VCaP (cell line): Measurements from ENCODE around the gene DHCR7.

Source experiments
- H3K27ac ChIP-seq: fragments of 450-650 bp; 2 replicates; pipeline ENCODE4 v1.5.1; 2017
- TF ChIP-seq, protein P1 (sequence below): fragments of 450-650 bp; conservative IDR thresholded peaks from 2 replicates; pipeline ENCODE4 v1.5.1; 2017; ENCODE audit warnings: mild to moderate bottlenecking, moderate library complexity

Gene DHCR7

DNA sequence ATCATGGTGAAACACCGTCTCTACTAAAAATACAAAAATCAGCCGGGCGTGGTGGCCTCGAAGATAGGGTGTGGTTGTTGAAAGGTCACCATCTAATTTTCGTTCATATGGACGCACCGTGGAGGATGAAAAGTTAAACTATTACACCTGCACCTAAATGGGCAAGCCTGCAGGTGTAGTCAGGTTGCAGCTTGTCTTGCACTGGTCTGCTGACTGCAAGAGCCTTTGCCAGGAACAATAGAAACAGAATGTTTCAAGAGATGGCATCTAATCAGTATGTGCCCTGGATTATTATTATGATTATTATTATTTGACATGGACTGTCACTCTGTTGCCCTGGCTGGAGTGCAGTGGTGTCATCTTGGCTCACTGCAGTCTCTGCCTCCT lies 5.7 kb upstream of the DHCR7 start:
- TF ChIP-seq, protein P1, sequence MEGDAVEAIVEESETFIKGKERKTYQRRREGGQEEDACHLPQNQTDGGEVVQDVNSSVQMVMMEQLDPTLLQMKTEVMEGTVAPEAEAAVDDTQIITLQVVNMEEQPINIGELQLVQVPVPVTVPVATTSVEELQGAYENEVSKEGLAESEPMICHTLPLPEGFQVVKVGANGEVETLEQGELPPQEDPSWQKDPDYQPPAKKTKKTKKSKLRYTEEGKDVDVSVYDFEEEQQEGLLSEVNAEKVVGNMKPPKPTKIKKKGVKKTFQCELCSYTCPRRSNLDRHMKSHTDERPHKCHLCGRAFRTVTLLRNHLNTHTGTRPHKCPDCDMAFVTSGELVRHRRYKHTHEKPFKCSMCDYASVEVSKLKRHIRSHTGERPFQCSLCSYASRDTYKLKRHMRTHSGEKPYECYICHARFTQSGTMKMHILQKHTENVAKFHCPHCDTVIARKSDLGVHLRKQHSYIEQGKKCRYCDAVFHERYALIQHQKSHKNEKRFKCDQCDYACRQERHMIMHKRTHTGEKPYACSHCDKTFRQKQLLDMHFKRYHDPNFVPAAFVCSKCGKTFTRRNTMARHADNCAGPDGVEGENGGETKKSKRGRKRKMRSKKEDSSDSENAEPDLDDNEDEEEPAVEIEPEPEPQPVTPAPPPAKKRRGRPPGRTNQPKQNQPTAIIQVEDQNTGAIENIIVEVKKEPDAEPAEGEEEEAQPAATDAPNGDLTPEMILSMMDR = no peak
- peak overlapping the region; percentile 98; the same call in 1 of the 2 replicates for H3K27ac ChIP-seq

- H3K27ac ChIP-seq = peak within 1 kb of the TSS; percentile 98
Measured at GRCh38 chr11:71453037-71453917, 5.1 kb upstream of the DHCR7 start, which contains the start of gene NADSYN1. Gene NADSYN1, plus strand, starts transcription at chr11:71453203. Its CDS starts 94 bp downstream, at chr11:71453297.

DNA sequence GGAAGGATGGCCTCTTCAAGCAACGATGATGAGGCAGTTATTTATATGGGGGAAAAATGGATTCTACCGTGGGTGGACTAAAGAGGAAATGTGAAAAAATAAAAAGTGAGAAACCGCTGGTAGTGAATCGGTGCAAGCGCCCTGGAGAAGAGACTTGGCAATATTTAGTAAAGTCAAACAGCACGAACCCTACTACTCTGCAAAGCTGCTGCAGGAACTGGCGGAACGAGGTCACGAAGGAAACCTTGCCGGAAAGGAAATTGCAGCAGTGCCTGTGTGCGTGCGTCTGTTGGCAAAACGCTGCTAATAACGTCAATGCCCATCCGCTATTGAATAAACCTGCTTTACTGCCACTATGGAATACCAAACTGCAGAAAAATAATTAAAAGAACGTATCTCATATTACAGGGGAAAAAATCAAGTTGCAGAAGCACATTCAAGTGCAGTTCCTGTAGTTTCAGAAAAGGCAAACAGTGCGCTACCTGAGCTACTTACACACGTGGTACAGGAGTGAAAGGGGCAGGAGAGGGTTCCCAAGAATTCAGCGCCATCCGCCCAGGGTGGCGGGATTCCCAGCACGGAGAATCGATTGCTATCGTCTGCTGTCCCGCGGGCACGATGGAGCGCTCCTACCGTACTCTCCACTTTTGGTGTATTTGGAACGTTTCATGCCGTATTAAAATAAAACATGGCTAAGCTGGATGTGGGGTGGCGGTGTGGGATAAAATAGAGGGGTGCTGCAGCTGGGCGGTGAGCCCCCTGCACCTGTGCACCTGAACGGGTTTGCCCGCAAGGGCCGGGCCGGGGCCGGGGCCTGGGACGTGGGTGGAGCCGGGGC lies 4.2 kb upstream of the DHCR7 start:
- TF ChIP-seq, protein P1 = no peak
- peak overlapping the region; percentile 98 for H3K27ac ChIP-seq

More at GRCh38 chr11:71453037-71453917, 5.1 kb upstream of the DHCR7 start, which contains the start of gene NADSYN1:
- TF ChIP-seq, protein P1 = no peak

DNA sequence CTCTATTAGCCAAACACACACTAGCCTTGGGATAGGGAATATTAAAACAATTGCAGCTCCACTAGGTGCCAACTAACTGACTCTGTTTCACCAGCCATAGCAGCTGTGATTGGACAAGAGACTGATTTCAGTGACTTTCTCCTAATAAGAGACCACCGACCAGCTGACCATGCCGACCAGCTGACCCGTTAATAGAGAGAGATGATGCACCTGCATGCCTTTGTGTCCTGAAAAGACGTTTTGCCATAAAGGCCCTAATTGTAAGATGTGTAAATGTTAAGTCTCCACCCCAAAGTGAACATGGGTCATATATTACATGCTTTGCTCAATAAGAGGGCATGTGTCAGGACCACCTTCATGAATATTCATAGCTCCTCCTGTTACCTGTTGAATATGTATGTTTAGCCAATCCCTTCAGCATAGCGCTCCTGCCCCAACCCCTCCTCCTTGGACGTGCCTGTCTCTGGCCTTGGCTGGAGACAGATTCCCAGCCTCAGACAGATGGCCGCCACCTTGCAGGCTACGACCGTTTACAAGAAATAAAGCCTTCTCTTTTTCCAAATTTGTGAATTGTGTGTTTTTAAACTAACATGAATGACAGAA lies 3.5 kb upstream of the DHCR7 start:
- peak overlapping the region; percentile 98 for H3K27ac ChIP-seq
- TF ChIP-seq, protein P1 = no peak

DNA sequence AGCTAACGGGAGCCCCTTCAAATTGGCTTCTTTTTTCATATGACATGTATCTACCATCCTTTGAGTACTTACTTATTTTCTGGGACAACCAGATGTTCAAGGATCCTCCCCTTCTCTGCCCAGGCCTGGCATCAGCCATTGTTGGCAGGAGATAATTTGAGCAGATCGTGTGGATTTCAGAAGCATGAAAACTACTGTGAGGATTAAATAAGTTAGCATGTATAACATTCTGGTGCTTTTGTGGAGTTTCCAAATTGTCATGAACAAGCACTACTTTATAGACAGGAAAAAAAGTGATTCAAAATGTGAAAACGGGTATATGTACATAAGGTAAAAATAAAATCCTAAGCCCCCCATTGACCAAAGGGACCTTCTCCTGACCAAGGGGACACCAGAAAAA lies 2.7 kb upstream of the DHCR7 start:
- TF ChIP-seq, protein P1 = no peak
- H3K27ac ChIP-seq = peak overlapping the region; percentile 98

- TF ChIP-seq, protein P1 = no peak
- H3K27ac ChIP-seq = peak overlapping the region; percentile 98
Measured at GRCh38 chr11:71450507-71450906, 2.3 kb upstream of the DHCR7 start.

DNA sequence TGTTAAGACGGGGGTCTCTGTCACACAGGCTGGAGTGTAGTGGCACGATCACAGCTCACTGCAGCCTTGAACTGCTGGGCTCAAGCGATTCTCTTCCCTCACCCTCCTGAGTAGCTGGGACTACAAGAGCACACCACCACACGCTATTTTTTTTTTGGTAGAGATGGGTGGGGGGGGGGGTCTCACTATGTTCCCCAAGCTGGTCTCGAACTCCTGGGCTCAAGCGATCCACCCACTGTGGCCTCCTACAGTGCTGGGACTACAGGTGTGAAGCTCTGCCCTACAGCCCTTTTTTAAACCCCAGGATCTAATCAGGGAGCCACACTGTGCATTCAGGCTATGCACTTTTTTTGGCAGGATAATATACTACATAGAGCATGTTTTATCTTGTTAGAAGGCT lies 1.4 kb upstream of the DHCR7 start:
- peak overlapping the region; percentile 98 for H3K27ac ChIP-seq
- TF ChIP-seq, protein P1 = no peak
